Uterus (tissue), 4 donors: ENCODE results near the gene PIEZO2. TPM values are rescaled to one million over a fixed set of nuclear protein-coding genes. Genes with fewer than 3 reads are reported as not detected.

Source experiments
- DNase-seq, 2 donors: peaks; one replicate each; pipeline ENCODE4 v3.0.0-alpha.2; 2019 to 2020
- H3K27ac ChIP-seq, 2 donors: fragments of 200-600 bp; sonication (generic); 1 replicate in 1 of 2; 2 replicates in 1 of 2; pipeline ENCODE4 v1.5.1; 2016 to 2018
- H3K27me3 ChIP-seq, 2 donors: fragments of 200-600 bp; sonication (generic); one replicate each; pipeline ENCODE4 v1.5.1; 2018 to 2019; ENCODE audit warnings: control low read depth in 1 of 2
- H3K36me3 ChIP-seq, 2 donors: fragments of 200-600 bp; sonication (generic); one replicate each; pipeline ENCODE4 v1.5.1; 2019; ENCODE audit warnings: control low read depth in 1 of 2
- H3K4me1 ChIP-seq, 2 donors: fragments of 200-600 bp; sonication (generic); one replicate each; pipeline ENCODE4 v1.5.1; 2018 to 2019; ENCODE audit warnings: control low read depth in 1 of 2
- H3K4me3 ChIP-seq, 2 donors: fragments of 200-600 bp; sonication (generic); 1 replicate in 1 of 2; 2 replicates in 1 of 2; pipeline ENCODE4 v1.5.1; 2018 to 2019; ENCODE audit warnings: mild to moderate bottlenecking in 1 of 2
- H3K9me3 ChIP-seq, 2 donors: fragments of 200-600 bp; sonication (generic); one replicate each; pipeline ENCODE4 v1.5.1; 2019; ENCODE audit warnings: control low read depth in 1 of 2
- CTCF ChIP-seq, 4 experiments: fragments of 200-600 bp in 2 of 4; fragments of 450-650 bp in 2 of 4; sonication (generic) in 2 of 4; IDR thresholded peaks; one replicate each; pipeline ENCODE4 v1.5.1; 2016 to 2019; ENCODE audit warnings: antibody characterized with exemption in 4 of 4, mild to moderate bottlenecking in 2 of 4, moderate library complexity in 1 of 4
- POLR2A ChIP-seq, 2 donors: fragments of 450-650 bp; IDR thresholded peaks; one replicate each; pipeline ENCODE4 v1.6.1; 2016; ENCODE audit warnings: antibody characterized with exemption in 2 of 2, mild to moderate bottlenecking in 1 of 2, moderate library complexity in 1 of 2
- intact Hi-C: fragments of 100-400 bp; cut with DNase I; formaldehyde crosslinking; loops from one replicate; pipeline ENCODE4 v1.15.1; 2023; ENCODE audit warnings: low total_unique reads
- total RNA-seq, 4 donors: library from RNA; depleted of rRNA in 3 of 4; stranded (reverse); fragments of >200 nt in 3 of 4; gene quantifications; one replicate each; pipeline versions ENCODE4 v1.1.0 to v1.2.4, GENCODE V29; 2014 to 2023
- donor health status: DM: yes; HTN: yes; CAD: no.

Gene PIEZO2
- total RNA-seq, 4 donors from 2014 or later: 1.8 to 42.8 (median 5.6) TPM

- H3K36me3 ChIP-seq: no peaks in the 10 kb centered on the region
- H3K4me3 ChIP-seq: no peak overlapping the region
- TF ChIP-seq POLR2A (IDR thresholded peaks at IDR 0.05) (no peak), CTCF (IDR thresholded peaks at IDR 0.05) (no peak)
- no peak overlapping the region for H3K27ac ChIP-seq
- no peaks in the 10 kb centered on the region for H3K4me1 ChIP-seq
- intact Hi-C loops: no loop called here
- no peak for DNase-seq
- H3K9me3 ChIP-seq: no peaks in the 10 kb centered on the region
- H3K27me3 ChIP-seq: no peaks in the 10 kb centered on the region
Observed at GRCh38 chr18:10748641-10749040, 400.7 kb downstream of the PIEZO2 start.

GRCh38 chr18:10745971-10746370 is 403.4 kb downstream of the PIEZO2 start:
- Histone ChIP-seq H3K4me3 (no peak overlapping the region), H3K9me3 (no peaks in the 10 kb centered on the region), H3K4me1 (no peaks in the 10 kb centered on the region), H3K27me3 (no peaks in the 10 kb centered on the region), H3K36me3 (no peaks in the 10 kb centered on the region), H3K27ac (no peak overlapping the region)
- no peak for DNase-seq
- intact Hi-C loops: no loop called here
- TF ChIP-seq POLR2A (IDR thresholded peaks at IDR 0.05): no peak
- TF ChIP-seq CTCF (IDR thresholded peaks at IDR 0.05): no peak

GRCh38 chr18:10745219-10745618 is 404.1 kb downstream of the PIEZO2 start:
- intact Hi-C loops: no loop called here
- Histone ChIP-seq H3K27me3 (no peaks in the 10 kb centered on the region), H3K9me3 (no peaks in the 10 kb centered on the region), H3K27ac (no peak overlapping the region), H3K36me3 (no peaks in the 10 kb centered on the region), H3K4me1 (no peaks in the 10 kb centered on the region), H3K4me3 (no peak overlapping the region)
- DNase-seq: no peak
- TF ChIP-seq POLR2A (IDR thresholded peaks at IDR 0.05): no peak
- TF ChIP-seq CTCF (IDR thresholded peaks at IDR 0.05): no peak

GRCh38 chr18:10743766-10744165 is 405.6 kb downstream of the PIEZO2 start:
- intact Hi-C loops: no loop called here
- Histone ChIP-seq H3K9me3 (no peaks in the 10 kb centered on the region), H3K36me3 (no peaks in the 10 kb centered on the region), H3K4me1 (no peaks in the 10 kb centered on the region), H3K4me3 (no peak overlapping the region), H3K27ac (no peak overlapping the region), H3K27me3 (no peaks in the 10 kb centered on the region)
- TF ChIP-seq POLR2A (IDR thresholded peaks at IDR 0.05) (no peak), CTCF (IDR thresholded peaks at IDR 0.05) (no peak)
- DNase-seq: no peak

GRCh38 chr18:10739152-10739551 is 410.2 kb downstream of the PIEZO2 start:
- TF ChIP-seq POLR2A (IDR thresholded peaks at IDR 0.05): no peak
- no peak for TF ChIP-seq CTCF (IDR thresholded peaks at IDR 0.05)
- intact Hi-C loops: no loop called here

More at GRCh38 chr18:10739152-10739551, 410.2 kb downstream of the PIEZO2 start:
- no peaks in the 10 kb centered on the region for H3K9me3 ChIP-seq
- H3K4me1 ChIP-seq: no peaks in the 10 kb centered on the region
- H3K27me3 ChIP-seq: no peaks in the 10 kb centered on the region
- DNase-seq: no peak
- H3K36me3 ChIP-seq: no peaks in the 10 kb centered on the region
- H3K27ac ChIP-seq: no peak overlapping the region
- no peak overlapping the region for H3K4me3 ChIP-seq
